ENCODE results near the gene ART1. TPM values are rescaled to one million over a fixed set of nuclear protein-coding genes. Genes with fewer than 3 reads are reported as not detected.

ART1 gene
- total RNA-seq, 4 donors from 2014 or later: not detected

DNA sequence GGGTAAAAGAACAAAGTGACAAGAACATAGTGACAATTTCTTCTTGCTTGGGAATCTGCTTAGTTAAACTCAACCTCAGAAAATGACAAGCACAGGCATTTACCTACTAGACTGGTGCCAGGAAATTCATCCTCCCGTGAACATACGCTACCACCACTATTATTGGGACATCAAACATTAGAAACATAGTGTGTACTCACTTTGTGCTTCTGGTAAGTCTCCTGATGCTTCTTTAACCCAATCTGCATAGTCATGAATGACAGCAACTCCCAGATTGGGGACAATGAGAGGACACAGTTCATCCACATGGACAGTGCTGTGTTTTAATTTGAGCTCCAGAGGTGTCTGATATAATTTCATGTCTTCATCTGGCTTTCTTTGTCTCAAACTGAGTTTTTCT, 55.5 kb downstream of the ART1 start:
- no peak for ATAC-seq
- TF ChIP-seq POLR2A (IDR thresholded peaks at IDR 0.05): no peak
- TF ChIP-seq, protein P1, sequence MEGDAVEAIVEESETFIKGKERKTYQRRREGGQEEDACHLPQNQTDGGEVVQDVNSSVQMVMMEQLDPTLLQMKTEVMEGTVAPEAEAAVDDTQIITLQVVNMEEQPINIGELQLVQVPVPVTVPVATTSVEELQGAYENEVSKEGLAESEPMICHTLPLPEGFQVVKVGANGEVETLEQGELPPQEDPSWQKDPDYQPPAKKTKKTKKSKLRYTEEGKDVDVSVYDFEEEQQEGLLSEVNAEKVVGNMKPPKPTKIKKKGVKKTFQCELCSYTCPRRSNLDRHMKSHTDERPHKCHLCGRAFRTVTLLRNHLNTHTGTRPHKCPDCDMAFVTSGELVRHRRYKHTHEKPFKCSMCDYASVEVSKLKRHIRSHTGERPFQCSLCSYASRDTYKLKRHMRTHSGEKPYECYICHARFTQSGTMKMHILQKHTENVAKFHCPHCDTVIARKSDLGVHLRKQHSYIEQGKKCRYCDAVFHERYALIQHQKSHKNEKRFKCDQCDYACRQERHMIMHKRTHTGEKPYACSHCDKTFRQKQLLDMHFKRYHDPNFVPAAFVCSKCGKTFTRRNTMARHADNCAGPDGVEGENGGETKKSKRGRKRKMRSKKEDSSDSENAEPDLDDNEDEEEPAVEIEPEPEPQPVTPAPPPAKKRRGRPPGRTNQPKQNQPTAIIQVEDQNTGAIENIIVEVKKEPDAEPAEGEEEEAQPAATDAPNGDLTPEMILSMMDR (IDR thresholded peaks at IDR 0.05): no peak
- no peak for TF ChIP-seq EP300 (IDR thresholded peaks at IDR 0.05)
- TF ChIP-seq POLR2AphosphoS5 (IDR thresholded peaks at IDR 0.05): no peak
- Histone ChIP-seq H3K4me1 (no peaks in the 10 kb centered on the region), H3K27me3 (no peaks in the 10 kb centered on the region), H3K9me3 (no peaks in the 10 kb centered on the region), H3K4me3 (no peak overlapping the region), H3K36me3 (peaks cover 0 to 98% of the 10 kb centered on the region in 2 donors), H3K27ac (no peak overlapping the region)
- 67 to 80% methylated on average over 2 of the region's 2 CpGs for WGBS, 2 donors (ENCODE audit: low coverage in 1 of 2)

DNA sequence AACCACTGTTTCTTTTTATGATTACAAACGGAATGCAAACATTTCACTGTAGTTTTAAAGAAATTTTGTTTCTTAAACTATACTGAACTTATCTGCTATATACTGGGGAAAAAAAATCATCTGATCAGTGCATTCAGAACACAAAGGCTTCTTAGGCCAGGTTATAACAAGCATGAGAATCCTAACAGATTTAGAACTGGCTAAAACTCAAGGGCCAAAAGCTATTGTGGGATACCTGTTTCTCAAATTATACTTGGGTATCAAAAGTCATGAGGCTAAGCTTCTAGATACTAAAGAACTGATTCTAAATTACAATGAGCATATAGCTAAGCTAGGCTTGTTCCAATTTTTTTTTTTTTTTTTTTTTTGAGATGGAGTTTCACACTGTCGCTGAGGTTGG, 56.0 kb downstream of the ART1 start:
- ATAC-seq: no peak
- Histone ChIP-seq H3K36me3 (peaks cover 0 to 98% of the 10 kb centered on the region in 2 donors), H3K4me1 (no peaks in the 10 kb centered on the region), H3K9me3 (no peaks in the 10 kb centered on the region), H3K27me3 (no peaks in the 10 kb centered on the region), H3K27ac (no peak overlapping the region), H3K4me3 (no peak overlapping the region)
- TF ChIP-seq, protein P1 (IDR thresholded peaks at IDR 0.05): no peak
- TF ChIP-seq POLR2A (IDR thresholded peaks at IDR 0.05): no peak
- no peak for TF ChIP-seq POLR2AphosphoS5 (IDR thresholded peaks at IDR 0.05)
- 89 to 100% methylated on average over 2 of the region's 2 CpGs for WGBS, 2 donors (ENCODE audit: low coverage in 1 of 2)

GRCh38 chr11:3703383-3703782, 58.5 kb downstream of the ART1 start:
- Histone ChIP-seq H3K27me3 (no peaks in the 10 kb centered on the region), H3K9me3 (no peaks in the 10 kb centered on the region), H3K27ac (no peak overlapping the region), H3K4me3 (no peak overlapping the region), H3K36me3 (peaks cover 0 to 90% of the 10 kb centered on the region in 2 donors), H3K4me1 (no peaks in the 10 kb centered on the region)
- no peak for ATAC-seq
- WGBS, 2 donors (ENCODE audit: low coverage in 1 of 2): 73 to 81% methylated on average over 2 of the region's 3 CpGs
- TF ChIP-seq, protein P1 (IDR thresholded peaks at IDR 0.05): no peak
- TF ChIP-seq POLR2A (IDR thresholded peaks at IDR 0.05): no peak
- TF ChIP-seq EP300 (IDR thresholded peaks at IDR 0.05): no peak
- TF ChIP-seq POLR2AphosphoS5 (IDR thresholded peaks at IDR 0.05): no peak

DNA sequence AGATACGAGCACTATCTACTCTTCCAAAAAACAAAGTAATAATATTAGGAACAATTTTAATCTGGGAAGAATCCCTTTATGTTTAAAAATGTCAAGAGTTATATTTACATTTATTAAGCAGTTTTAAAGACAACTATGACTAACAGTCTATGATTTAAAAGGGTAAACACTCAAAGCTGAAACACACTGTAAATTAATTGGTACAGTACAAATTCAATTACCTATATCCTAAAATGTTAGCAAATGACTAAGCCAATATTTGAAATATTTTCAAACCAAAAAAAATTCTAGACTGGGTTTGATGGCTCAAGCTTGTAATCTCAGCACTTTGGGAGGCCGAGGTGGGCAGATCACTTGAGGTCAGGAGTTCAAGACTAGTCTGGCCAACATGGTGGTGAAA, 62.2 kb downstream of the ART1 start:
- WGBS, 2 donors (ENCODE audit: low coverage in 1 of 2): 81 to 82% methylated on average over 1 to 2 of the region's 2 CpGs
- Histone ChIP-seq H3K4me1 (no peaks in the 10 kb centered on the region), H3K27me3 (no peaks in the 10 kb centered on the region), H3K27ac (no peak overlapping the region), H3K9me3 (no peaks in the 10 kb centered on the region), H3K36me3 (peaks cover 0 to 87% of the 10 kb centered on the region in 2 donors), H3K4me3 (no peak overlapping the region)
- no peak for TF ChIP-seq POLR2AphosphoS5 (IDR thresholded peaks at IDR 0.05)
- no peak for TF ChIP-seq POLR2A (IDR thresholded peaks at IDR 0.05)
- no peak for TF ChIP-seq EP300 (IDR thresholded peaks at IDR 0.05)
- TF ChIP-seq, protein P1 (IDR thresholded peaks at IDR 0.05): no peak
- no peak for ATAC-seq

GRCh38 chr11:3709977-3710376, 65.0 kb downstream of the ART1 start:
- no peak for TF ChIP-seq POLR2A (IDR thresholded peaks at IDR 0.05)
- no peak for TF ChIP-seq POLR2AphosphoS5 (IDR thresholded peaks at IDR 0.05)
- TF ChIP-seq, protein P1 (IDR thresholded peaks at IDR 0.05): no peak
- no peak for TF ChIP-seq EP300 (IDR thresholded peaks at IDR 0.05)
- Histone ChIP-seq H3K27ac (no peak overlapping the region), H3K4me3 (no peak overlapping the region), H3K4me1 (no peaks in the 10 kb centered on the region), H3K9me3 (no peaks in the 10 kb centered on the region), H3K36me3 (peaks cover 0 to 87% of the 10 kb centered on the region in 2 donors), H3K27me3 (no peaks in the 10 kb centered on the region)
- ATAC-seq: no peak
- WGBS, 2 donors (ENCODE audit: low coverage in 1 of 2): 80 to 89% methylated on average over 1 of the region's 1 CpG
